Measurements from ENCODE around the gene MARS1. TPM values are rescaled to one million over a fixed set of nuclear protein-coding genes. Genes with fewer than 3 reads are reported as not detected.
A peak's percentile ranks its signal among the peaks of the same experiment; 100 is the strongest.

Gene MARS1
- total RNA-seq, 2 experiments from 2014 or later = 275 to 291 TPM

GRCh38 chr12:57451233-57451778 is 36.6 kb upstream of the MARS1 start:
- ATAC-seq = no peak
- POLR2A ChIA-PET = no interaction called here
- peaks cover 25% of the 10 kb centered on the region for H3K4me1 Mint-ChIP-seq (ENCODE audit: low read depth)
- H3K27me3 Mint-ChIP-seq (ENCODE audit: low read depth) = no peaks in the 10 kb centered on the region
- no peaks in the 10 kb centered on the region for H3K9me3 Mint-ChIP-seq (ENCODE audit: insufficient read depth)
- no peaks in the 10 kb centered on the region for H3K36me3 Mint-ChIP-seq (ENCODE audit: low read depth)
- CTCF ChIA-PET = interaction anchor here (1.0 to 7.1 kb wide), 9 partner anchors 19 to 268 kb away, joined by 3 to 145 read pairs (median 16); no protein-coding TSS in a partner anchor
- no peak overlapping the region for H3K4me3 Mint-ChIP-seq
- DNase-seq = no peak
- H3K27ac Mint-ChIP-seq = no peak overlapping the region

GRCh38 chr12:57452181-57452936 is 35.5 kb upstream of the MARS1 start:
- H3K4me3 Mint-ChIP-seq = no peak overlapping the region
- peaks cover 28% of the 10 kb centered on the region for H3K4me1 Mint-ChIP-seq (ENCODE audit: low read depth)
- H3K36me3 Mint-ChIP-seq (ENCODE audit: low read depth) = no peaks in the 10 kb centered on the region
- POLR2A ChIA-PET = interaction anchor here (1.0 kb wide), 1 partner anchor 10 kb away, joined by 4 read pairs; no protein-coding TSS in a partner anchor
- H3K9me3 Mint-ChIP-seq (ENCODE audit: insufficient read depth) = no peaks in the 10 kb centered on the region
- ATAC-seq = no peak
- H3K27me3 Mint-ChIP-seq (ENCODE audit: low read depth) = no peaks in the 10 kb centered on the region
- no peak overlapping the region for H3K27ac Mint-ChIP-seq
- no peak for DNase-seq
- CTCF ChIA-PET = interaction anchor here (0.7 to 7.1 kb wide), 39 partner anchors 10 to 269 kb away, joined by 3 to 145 read pairs (median 5); partner anchors contain the start of gene INHBC

GRCh38 chr12:57452937-57453509 is 34.8 kb upstream of the MARS1 start:
- H3K36me3 Mint-ChIP-seq (ENCODE audit: low read depth) = no peaks in the 10 kb centered on the region
- no peak overlapping the region for H3K27ac Mint-ChIP-seq
- ATAC-seq (peak; percentile 54), DNase-seq (peak; percentile 70)
- CTCF ChIA-PET = interaction anchor here (0.7 to 7.1 kb wide), 38 partner anchors 8 to 240 kb away, joined by 3 to 145 read pairs (median 5); partner anchors contain the start of genes INHBC and SHMT2
- peaks cover 30% of the 10 kb centered on the region for H3K4me1 Mint-ChIP-seq (ENCODE audit: low read depth)
- no peaks in the 10 kb centered on the region for H3K9me3 Mint-ChIP-seq (ENCODE audit: insufficient read depth)
- no peak overlapping the region for H3K4me3 Mint-ChIP-seq
- POLR2A ChIA-PET = interaction anchor here (1.0 kb wide), 1 partner anchor 10 kb away, joined by 4 read pairs; no protein-coding TSS in a partner anchor
- H3K27me3 Mint-ChIP-seq (ENCODE audit: low read depth) = no peaks in the 10 kb centered on the region

- ChIA-PET POLR2A (interaction anchor here (0.7 to 1.0 kb wide), 2 partner anchors 24 to 28 kb away, joined by 3 to 4 read pairs; no protein-coding TSS in a partner anchor), CTCF (interaction anchor here (0.8 to 7.1 kb wide), 11 partner anchors 9 to 225 kb away, joined by 3 to 145 read pairs (median 8); partner anchors contain the start of gene SHMT2)
- H3K27me3 Mint-ChIP-seq (ENCODE audit: low read depth) = no peaks in the 10 kb centered on the region
- no peak overlapping the region for H3K4me3 Mint-ChIP-seq
- H3K36me3 Mint-ChIP-seq (ENCODE audit: low read depth) = no peaks in the 10 kb centered on the region
- no peaks in the 10 kb centered on the region for H3K9me3 Mint-ChIP-seq (ENCODE audit: insufficient read depth)
- DNase-seq (no peak), ATAC-seq (no peak)
- no peak overlapping the region for H3K27ac Mint-ChIP-seq
- H3K4me1 Mint-ChIP-seq (ENCODE audit: low read depth) = peaks cover 39% of the 10 kb centered on the region
Observed at GRCh38 chr12:57454213-57454565, 33.7 kb upstream of the MARS1 start.

- Mint-ChIP-seq H3K27me3 (ENCODE audit: low read depth) (no peaks in the 10 kb centered on the region), H3K36me3 (ENCODE audit: low read depth) (no peaks in the 10 kb centered on the region), H3K27ac (peak within 1 kb of the TSS; percentile 74), H3K9me3 (ENCODE audit: insufficient read depth) (no peaks in the 10 kb centered on the region), H3K4me3 (peak within 1 kb of the TSS; percentile 65), H3K4me1 (ENCODE audit: low read depth) (peaks cover 45% of the 10 kb centered on the region)
- DNase-seq (no peak), ATAC-seq (no peak)
- CTCF ChIA-PET = interaction anchor here (0.8 to 7.1 kb wide), 35 partner anchors 9 to 241 kb away, joined by 3 to 145 read pairs (median 5); partner anchors contain the start of genes ARHGAP9, INHBC and SHMT2
- POLR2A ChIA-PET = interaction anchor here (1.0 kb wide), 1 partner anchor 25 kb away, joined by 3 read pairs; no protein-coding TSS in a partner anchor
Observed at GRCh38 chr12:57454566-57455373, 33.1 kb upstream of the MARS1 start, which contains the start of gene INHBE. Gene INHBE, plus strand, starts transcription at chr12:57455307. Its CDS starts 230 bp downstream, at chr12:57455537.

GRCh38 chr12:57455374-57456144 is 32.3 kb upstream of the MARS1 start:
- POLR2A ChIA-PET = no interaction called here
- no peaks in the 10 kb centered on the region for H3K36me3 Mint-ChIP-seq (ENCODE audit: low read depth)

GRCh38 chr12:57456145-57456700 is 31.6 kb upstream of the MARS1 start:
- ATAC-seq = peak; percentile 40
- Mint-ChIP-seq H3K4me1 (ENCODE audit: low read depth) (peaks cover 56% of the 10 kb centered on the region), H3K9me3 (ENCODE audit: insufficient read depth) (no peaks in the 10 kb centered on the region), H3K27ac (peak overlapping the region; percentile 74), H3K4me3 (peak overlapping the region; percentile 65), H3K36me3 (ENCODE audit: low read depth) (no peaks in the 10 kb centered on the region), H3K27me3 (ENCODE audit: low read depth) (peaks cover 7% of the 10 kb centered on the region)
- CTCF ChIA-PET = interaction anchor here (0.6 to 7.1 kb wide), 43 partner anchors 10 to 242 kb away, joined by 3 to 145 read pairs (median 4); partner anchors contain the start of genes ARHGAP9, INHBC and SHMT2
- POLR2A ChIA-PET = no interaction called here
- DNase-seq = peak; percentile 75

More at GRCh38 chr12:57455374-57456144, 32.3 kb upstream of the MARS1 start:
- peaks cover 51% of the 10 kb centered on the region for H3K4me1 Mint-ChIP-seq (ENCODE audit: low read depth)
- no peaks in the 10 kb centered on the region for H3K9me3 Mint-ChIP-seq (ENCODE audit: insufficient read depth)
- CTCF ChIA-PET = interaction anchor here (0.6 to 7.1 kb wide), 46 partner anchors 9 to 242 kb away, joined by 3 to 145 read pairs (median 4); partner anchors contain the start of genes ARHGAP9, INHBC and SHMT2
- no peak for ATAC-seq
- no peak for DNase-seq
- peaks cover 5% of the 10 kb centered on the region for H3K27me3 Mint-ChIP-seq (ENCODE audit: low read depth)
- peak overlapping the region; percentile 74 for H3K27ac Mint-ChIP-seq
- H3K4me3 Mint-ChIP-seq = peak overlapping the region; percentile 65

GRCh38 chr12:57456737-57457490 is 31.0 kb upstream of the MARS1 start:
- Mint-ChIP-seq H3K4me1 (ENCODE audit: low read depth) (peaks cover 61% of the 10 kb centered on the region), H3K27ac (peak overlapping the region; percentile 25), H3K27me3 (ENCODE audit: low read depth) (peaks cover 9% of the 10 kb centered on the region), H3K4me3 (no peak overlapping the region), H3K9me3 (ENCODE audit: insufficient read depth) (no peaks in the 10 kb centered on the region), H3K36me3 (ENCODE audit: low read depth) (no peaks in the 10 kb centered on the region)
- no peak for DNase-seq
- no peak for ATAC-seq
- ChIA-PET CTCF (interaction anchor here (1.2 to 7.1 kb wide), 9 partner anchors 10 to 207 kb away, joined by 3 to 145 read pairs (median 21); partner anchors contain the start of gene INHBC), POLR2A (no interaction called here)

GRCh38 chr12:57458665-57459054 is 29.2 kb upstream of the MARS1 start:
- Mint-ChIP-seq H3K27me3 (ENCODE audit: low read depth) (peaks cover 9% of the 10 kb centered on the region), H3K4me1 (ENCODE audit: low read depth) (peaks cover 68% of the 10 kb centered on the region), H3K36me3 (ENCODE audit: low read depth) (no peaks in the 10 kb centered on the region), H3K4me3 (peak overlapping the region; percentile 97), H3K27ac (peak overlapping the region; percentile 97), H3K9me3 (ENCODE audit: insufficient read depth) (no peaks in the 10 kb centered on the region)
- ATAC-seq (no peak), DNase-seq (no peak)
- CTCF ChIA-PET = interaction anchor here (0.7 to 2.8 kb wide), 79 partner anchors 8 to 812 kb away, joined by 3 to 48 read pairs (median 4); partner anchors contain the start of genes ARHGAP9, ATP5F1B, DCTN2 and DDIT3
- POLR2A ChIA-PET = interaction anchor here (1.0 to 6.7 kb wide), 11 partner anchors 8 to 233 kb away, joined by 3 to 74 read pairs (median 4); partner anchors contain the start of genes ARHGAP9, DDIT3, INHBC and SHMT2

Data from activated CD8-positive, alpha-beta T cell treated with anti-CD3 and anti-CD28 coated beads, Interleukin-2, amount 10 ng/mL, durations not matched to agents 7 days and 5 days (primary cell).